K562 (cell line): ENCODE results near the gene ITPR1. TPM values are rescaled to one million over a fixed set of nuclear protein-coding genes. Genes with fewer than 3 reads are reported as not detected.

Experiments
- ATF3 ChIP-seq, 2 experiments: fragments of 450-650 bp in 1 of 2; sonication (generic) in 1 of 2; formaldehyde crosslinking in 1 of 2; IDR thresholded peaks in 1 of 2; conservative IDR thresholded peaks in 1 of 2; 2 replicates each; pipeline versions ENCODE4 v1.6.1 to v1.8.1; 2016 to 2023; ENCODE audit warnings: mild to moderate bottlenecking in 2 of 2, moderate library complexity in 2 of 2, inconsistent platforms in 1 of 2, missing genetic modification reagents in 1 of 2
- BHLHE40 ChIP-seq: IDR thresholded peaks from 2 replicates; pipeline ENCODE4 v1.6.1; 2011; ENCODE audit warnings: low read length, improper control_type of control experiment
- GABPB1 ChIP-seq: sonication (generic); formaldehyde crosslinking; IDR thresholded peaks from 2 replicates; pipeline ENCODE4 v1.8.0; 2022; ENCODE audit warnings: mild to moderate bottlenecking, missing genetic modification reagents
- KLF16 ChIP-seq: IDR thresholded peaks from 2 replicates; pipeline ENCODE4 v1.6.1; 2016; ENCODE audit warnings: antibody characterized with exemption
- RCOR1 ChIP-seq, 2 experiments: IDR thresholded peaks; 2 replicates each; pipeline ENCODE4 v1.6.1; 2012; ENCODE audit warnings: low read depth in 2 of 2, low read length in 2 of 2, borderline replicate concordance in 1 of 2, improper control_type of control experiment in 1 of 2
- SMAD1 ChIP-seq: fragments of 150-350 bp; IDR thresholded peaks from 2 replicates; pipeline ENCODE4 v1.6.1; 2014; ENCODE audit warnings: low read length, low read depth; ENCODE audit not compliant: partially characterized antibody
- SMARCC2 ChIP-seq: fragments of 450-650 bp; IDR thresholded peaks from 2 replicates; pipeline ENCODE4 v1.6.1; 2017; ENCODE audit warnings: antibody characterized with exemption, moderate library complexity, mild to moderate bottlenecking, low read depth
- TAF1 ChIP-seq: IDR thresholded peaks from 2 replicates; pipeline ENCODE4 v1.6.1; 2011; ENCODE audit warnings: mild to moderate bottlenecking, low read length, moderate library complexity; ENCODE audit not compliant: insufficient read depth, control insufficient read depth, severe bottlenecking; ENCODE audit errors: extremely low read depth
- TBL1XR1 ChIP-seq, 2 experiments: IDR thresholded peaks; 2 replicates each; pipeline ENCODE4 v1.6.1; 2012; ENCODE audit warnings: improper control_type of control experiment in 2 of 2, low read length in 2 of 2, mild to moderate bottlenecking in 1 of 2
- TEAD4 ChIP-seq, 2 experiments: sonication (generic) in 1 of 2; formaldehyde crosslinking in 1 of 2; IDR thresholded peaks; 2 replicates each; pipeline versions ENCODE4 v1.6.1 to v1.8.0; 2012 to 2022; ENCODE audit warnings: borderline replicate concordance in 1 of 2, inconsistent platforms in 1 of 2, low read length in 1 of 2, mild to moderate bottlenecking in 1 of 2, missing genetic modification reagents in 1 of 2
- ZNF232 ChIP-seq: sonication (generic); formaldehyde crosslinking; IDR thresholded peaks from 2 replicates; pipeline ENCODE4 v1.8.0; 2022; ENCODE audit warnings: mild to moderate bottlenecking, missing genetic modification reagents
- polyA plus RNA-seq, 8 experiments: library from polyadenylated mRNA; depleted of rRNA in 4 of 8; stranded (reverse) in 5 of 8; unstranded in 3 of 8; fragments of >200 nt; fragmentation: Nextera tagmentation in 2 of 8; fragmentation: Illumina TruSeq in 1 of 8; extraction: Ambion mirVana in 2 of 8; extraction: Trizol in 1 of 8; gene quantifications; 2 replicates each; pipeline versions ENCODE4 v1.2.1 to v1.2.3, GENCODE V29; 2011 to 2014; ENCODE audit warnings: inconsistent platforms in 1 of 8, missing spikeins in 1 of 8
- total RNA-seq, 7 experiments: library from RNA; depleted of rRNA in 6 of 7; stranded (reverse); fragments of >200 nt in 6 of 7; fragmentation: Illumina TruSeq in 2 of 7; extraction: Trizol in 2 of 7; gene quantifications; 2 replicates each; pipeline versions ENCODE4 v1.2.1 to v1.2.3, GENCODE V29; 2011 to 2021; ENCODE audit warnings: low replicate concordance in 1 of 7
- TF ChIP-seq, protein P1 (sequence below), 2 experiments: fragments of 450-650 bp; formaldehyde crosslinking in 1 of 2; IDR thresholded peaks; 2 replicates each; pipeline versions ENCODE4 v1.4.0 to v1.6.1; 2014 to 2020; ENCODE audit warnings: mild to moderate bottlenecking in 2 of 2, borderline replicate concordance in 1 of 2, low read depth in 1 of 2
- TF ChIP-seq, protein P2 (sequence below): sonication (generic); formaldehyde crosslinking; IDR thresholded peaks from 2 replicates; pipeline ENCODE4 v1.4.0; 2020; ENCODE audit warnings: mild to moderate bottlenecking, missing genetic modification reagents

Gene ITPR1
- total and polyA plus RNA-seq, 9 of the 15 experiments (the other 6 are each of a cell fraction or from before 2014, with no cell fraction given) = 22.4 to 40.0 (median 27.4) TPM

DNA sequence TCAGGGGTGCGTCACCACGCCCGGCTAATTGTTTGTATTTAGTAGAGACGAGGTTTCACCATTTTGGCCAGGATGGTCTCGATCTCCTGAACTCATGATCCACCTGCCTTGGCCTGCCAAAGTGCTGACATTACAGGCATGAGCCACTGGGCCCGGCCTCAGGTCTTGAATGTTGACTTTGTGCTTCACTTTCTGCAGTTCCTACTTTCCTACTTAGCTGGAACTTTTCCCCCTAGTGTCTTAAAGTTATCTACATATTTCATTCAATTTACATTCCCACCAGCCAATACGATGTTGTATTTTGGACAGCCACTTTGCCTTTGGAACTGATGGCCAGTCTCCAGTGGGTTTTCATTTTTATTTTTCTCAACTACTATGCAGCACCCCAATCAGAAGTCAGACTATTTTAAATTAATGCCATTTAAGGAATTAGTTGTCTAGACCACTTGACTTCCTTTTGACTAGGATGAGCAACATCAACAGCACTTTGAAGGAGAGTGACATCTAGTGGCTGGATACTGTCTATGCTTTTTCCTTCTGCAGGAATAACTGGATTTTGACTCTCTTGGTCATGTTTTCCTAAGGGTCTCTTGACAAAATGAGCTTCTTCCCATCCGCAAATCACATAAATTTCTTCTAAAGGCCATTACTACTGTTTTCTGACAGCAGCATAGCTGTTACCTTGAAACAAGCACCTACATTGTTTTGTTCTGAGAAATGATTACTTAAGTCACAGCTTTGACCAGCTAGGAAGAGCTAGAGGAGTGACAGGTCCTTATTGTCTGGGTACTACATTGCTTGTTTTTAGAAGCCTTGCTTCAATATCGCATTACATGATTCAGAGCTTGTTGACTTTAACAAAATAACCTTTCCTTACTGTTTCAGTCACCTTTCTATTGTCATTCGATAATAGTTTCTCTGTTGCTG lies 140.2 kb downstream of the ITPR1 start (continued):
- no peak for TF ChIP-seq GABPB1 (CRISPR knock-in tag)
- 0 out of 2 replicates have a peak, but pooled peaks have one; percentile 35 for TF ChIP-seq BHLHE40
- TF ChIP-seq SMAD1 = no peak
- TF ChIP-seq, protein P1, sequence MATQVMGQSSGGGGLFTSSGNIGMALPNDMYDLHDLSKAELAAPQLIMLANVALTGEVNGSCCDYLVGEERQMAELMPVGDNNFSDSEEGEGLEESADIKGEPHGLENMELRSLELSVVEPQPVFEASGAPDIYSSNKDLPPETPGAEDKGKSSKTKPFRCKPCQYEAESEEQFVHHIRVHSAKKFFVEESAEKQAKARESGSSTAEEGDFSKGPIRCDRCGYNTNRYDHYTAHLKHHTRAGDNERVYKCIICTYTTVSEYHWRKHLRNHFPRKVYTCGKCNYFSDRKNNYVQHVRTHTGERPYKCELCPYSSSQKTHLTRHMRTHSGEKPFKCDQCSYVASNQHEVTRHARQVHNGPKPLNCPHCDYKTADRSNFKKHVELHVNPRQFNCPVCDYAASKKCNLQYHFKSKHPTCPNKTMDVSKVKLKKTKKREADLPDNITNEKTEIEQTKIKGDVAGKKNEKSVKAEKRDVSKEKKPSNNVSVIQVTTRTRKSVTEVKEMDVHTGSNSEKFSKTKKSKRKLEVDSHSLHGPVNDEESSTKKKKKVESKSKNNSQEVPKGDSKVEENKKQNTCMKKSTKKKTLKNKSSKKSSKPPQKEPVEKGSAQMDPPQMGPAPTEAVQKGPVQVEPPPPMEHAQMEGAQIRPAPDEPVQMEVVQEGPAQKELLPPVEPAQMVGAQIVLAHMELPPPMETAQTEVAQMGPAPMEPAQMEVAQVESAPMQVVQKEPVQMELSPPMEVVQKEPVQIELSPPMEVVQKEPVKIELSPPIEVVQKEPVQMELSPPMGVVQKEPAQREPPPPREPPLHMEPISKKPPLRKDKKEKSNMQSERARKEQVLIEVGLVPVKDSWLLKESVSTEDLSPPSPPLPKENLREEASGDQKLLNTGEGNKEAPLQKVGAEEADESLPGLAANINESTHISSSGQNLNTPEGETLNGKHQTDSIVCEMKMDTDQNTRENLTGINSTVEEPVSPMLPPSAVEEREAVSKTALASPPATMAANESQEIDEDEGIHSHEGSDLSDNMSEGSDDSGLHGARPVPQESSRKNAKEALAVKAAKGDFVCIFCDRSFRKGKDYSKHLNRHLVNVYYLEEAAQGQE (IDR thresholded peaks at IDR 0.05; ENCODE audit: borderline replicate concordance) = peak; percentile 81
- TF ChIP-seq, protein P1 (CRISPR knock-in tag; IDR thresholded peaks at IDR 0.05; ENCODE audit: low read depth) = no peak
- TF ChIP-seq ATF3 (IDR thresholded peaks at IDR 0.05) = no peak
- 0 out of 2 replicates have a peak, but pooled peaks have one; percentile 32 for TF ChIP-seq ATF3 (CRISPR knock-in tag; conservative IDR thresholded peaks at IDR 0.05)
- TF ChIP-seq KLF16 = peak; percentile 51
- no peak for TF ChIP-seq SMARCC2
- 0 out of 2 replicates have a peak, but pooled peaks have one; percentile 16 for TF ChIP-seq TEAD4 (IDR thresholded peaks at IDR 0.05; ENCODE audit: low read length)
- no peak for TF ChIP-seq TEAD4 (CRISPR knock-in tag; IDR thresholded peaks at IDR 0.05; ENCODE audit: borderline replicate concordance)
- TF ChIP-seq, protein P2, sequence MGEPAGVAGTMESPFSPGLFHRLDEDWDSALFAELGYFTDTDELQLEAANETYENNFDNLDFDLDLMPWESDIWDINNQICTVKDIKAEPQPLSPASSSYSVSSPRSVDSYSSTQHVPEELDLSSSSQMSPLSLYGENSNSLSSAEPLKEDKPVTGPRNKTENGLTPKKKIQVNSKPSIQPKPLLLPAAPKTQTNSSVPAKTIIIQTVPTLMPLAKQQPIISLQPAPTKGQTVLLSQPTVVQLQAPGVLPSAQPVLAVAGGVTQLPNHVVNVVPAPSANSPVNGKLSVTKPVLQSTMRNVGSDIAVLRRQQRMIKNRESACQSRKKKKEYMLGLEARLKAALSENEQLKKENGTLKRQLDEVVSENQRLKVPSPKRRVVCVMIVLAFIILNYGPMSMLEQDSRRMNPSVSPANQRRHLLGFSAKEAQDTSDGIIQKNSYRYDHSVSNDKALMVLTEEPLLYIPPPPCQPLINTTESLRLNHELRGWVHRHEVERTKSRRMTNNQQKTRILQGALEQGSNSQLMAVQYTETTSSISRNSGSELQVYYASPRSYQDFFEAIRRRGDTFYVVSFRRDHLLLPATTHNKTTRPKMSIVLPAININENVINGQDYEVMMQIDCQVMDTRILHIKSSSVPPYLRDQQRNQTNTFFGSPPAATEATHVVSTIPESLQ = 0 out of 2 replicates have a peak, but pooled peaks have one; percentile 46
- 0 out of 4 replicates have a peak, but pooled peaks of 1 of the 2 experiments have one; percentile 21 for TF ChIP-seq RCOR1 (IDR thresholded peaks at IDR 0.05; ENCODE audit: borderline replicate concordance in 1 of 2, low read depth in 2 of 2, low read length in 2 of 2)
- TF ChIP-seq ZNF232 (CRISPR knock-in tag) = no peak
- no peak for TF ChIP-seq TAF1
- 0 out of 4 replicates have a peak, but pooled peaks of 1 of the 2 experiments have one; percentile 33 for TF ChIP-seq TBL1XR1 (IDR thresholded peaks at IDR 0.05; ENCODE audit: low read length in 2 of 2)
